K562 (cell line): ENCODE results near the gene SYNJ2. TPM values are rescaled to one million over a fixed set of nuclear protein-coding genes. Genes with fewer than 3 reads are reported as not detected.
A peak's percentile ranks its signal among the peaks of the same experiment; 100 is the strongest.

Source experiments
- ATAC-seq: fragments of 200-7000 bp; cut with Tn5 transposase; 3 replicates; pipeline ENCODE4 v1.9.1; 2020; ENCODE audit warnings: moderate library complexity
- BruUV-seq: library from RNA; stranded (reverse); fragments of 400-500 nt; replicated peaks from 2 replicates; lab custom pipeline; 2021; lab: Mats Ljungman, UMichigan
- CTCF ChIA-PET: fragments of 300-600 bp; formaldehyde crosslinking; extraction: SDS; loops from one replicate; lab custom pipeline; 2021; ENCODE audit warnings: low intra/inter-chr PET ratio; lab: Yijun Ruan, JAX
- POLR2A ChIA-PET: fragments of 300-600, 350-650 bp; sonication (Branson Sonifier 250); formaldehyde crosslinking; extraction: SDS; loops from one replicate; lab custom pipeline; 2021; ENCODE audit warnings: antibody characterized with exemption, inconsistent platforms; lab: Yijun Ruan, JAX
- DNase-seq, 4 experiments: peaks; one replicate each; pipeline versions ENCODE4 v3.0.0 to v3.0.0-alpha.2; 2011 to 2018; ENCODE audit warnings: low spot score in 3 of 4, mixed read lengths in 3 of 4; ENCODE audit errors: extremely low read depth in 1 of 4
- FAIRE-seq: peaks from 2 replicates; lab custom pipeline; 2011; peaks lifted over from hg19 to GRCh38; lab: Jason Lieb, UNC
- H2AFZ ChIP-seq: 2 replicates; pipeline ENCODE4 v1.6.0; 2011; ENCODE audit warnings: low read depth, low read length, control low read depth, inconsistent platforms
- H3K27ac ChIP-seq: fragments of 200-600 bp; 3 replicates; pipeline ENCODE4 v1.8.0; 2011; ENCODE audit warnings: low read depth, mild to moderate bottlenecking, control low read depth, inconsistent platforms, low read length, moderate library complexity, mixed read lengths; ENCODE audit errors: extremely low read depth
- H3K27me3 ChIP-seq, 2 experiments: fragments of 300-600 bp in 1 of 2; 2 replicates in 1 of 2; 3 replicates in 1 of 2; pipeline versions ENCODE4 v1.6.0 to v1.8.0; 2011; ENCODE audit warnings: inconsistent platforms in 2 of 2, low read length in 2 of 2, mild to moderate bottlenecking in 1 of 2, mixed read lengths in 1 of 2, moderate library complexity in 1 of 2; ENCODE audit not compliant: control insufficient read depth in 2 of 2, insufficient read depth in 2 of 2
- H3K36me3 ChIP-seq: fragments of 300-600 bp; 3 replicates; pipeline ENCODE4 v1.8.0; 2011; ENCODE audit warnings: mild to moderate bottlenecking, low read length, inconsistent platforms; ENCODE audit not compliant: control insufficient read depth, insufficient read depth
- H3K4me1 ChIP-seq, 2 experiments: fragments of 200-600 bp in 1 of 2; replicated peaks in 1 of 2; 2 replicates in 1 of 2; 3 replicates in 1 of 2; pipeline versions ENCODE4 v1.5.1 to v1.8.0; 2011; ENCODE audit warnings: inconsistent platforms in 2 of 2, low read length in 2 of 2, mild to moderate bottlenecking in 1 of 2, mixed read lengths in 1 of 2, moderate library complexity in 1 of 2; ENCODE audit not compliant: control insufficient read depth in 2 of 2, insufficient read depth in 2 of 2
- H3K4me2 ChIP-seq: 2 replicates; pipeline ENCODE4 v1.6.1; 2011; ENCODE audit warnings: low read length, control low read depth, inconsistent platforms, mixed read lengths; ENCODE audit not compliant: insufficient read depth
- H3K4me3 ChIP-seq: fragments of 200-600 bp; sonication (generic), shearing (Covaris generic); 2 replicates; pipeline ENCODE4 v1.5.1; 2016; ENCODE audit warnings: control low read depth, inconsistent platforms
- H3K79me2 ChIP-seq: fragments of 200-600 bp; 3 replicates; pipeline ENCODE4 v1.8.0; 2011; ENCODE audit warnings: low read length, inconsistent platforms; ENCODE audit not compliant: control insufficient read depth, insufficient read depth
- H3K9ac ChIP-seq, 2 experiments: 2 replicates each; pipeline versions ENCODE4 v1.6.0 to v1.6.1; 2011; ENCODE audit warnings: low read depth in 2 of 2, low read length in 2 of 2, control low read depth in 1 of 2, inconsistent platforms in 1 of 2, mild to moderate bottlenecking in 1 of 2, mixed read lengths in 1 of 2; ENCODE audit not compliant: insufficient read depth in 1 of 2
- H3K9me1 ChIP-seq: one replicate; pipeline ENCODE4 v1.6.0; 2011; ENCODE audit warnings: inconsistent platforms, mild to moderate bottlenecking, low read length, moderate library complexity; ENCODE audit not compliant: control insufficient read depth, insufficient read depth
- H3K9me3 ChIP-seq: replicated peaks from 2 replicates; pipeline ENCODE4 v1.5.1; 2011; ENCODE audit warnings: low read depth, low read length, inconsistent platforms; ENCODE audit not compliant: control insufficient read depth, insufficient read depth
- H4K20me1 ChIP-seq: replicated peaks from 2 replicates; pipeline ENCODE4 v1.6.1; 2011; ENCODE audit warnings: low read length, inconsistent platforms, mixed read lengths; ENCODE audit not compliant: control insufficient read depth, insufficient read depth
- NR2C1 ChIP-seq, 2 experiments: fragments of 450-650 bp; IDR thresholded peaks; 2 replicates each; pipeline ENCODE4 v1.6.1; 2017; ENCODE audit warnings: mild to moderate bottlenecking in 2 of 2, antibody characterized with exemption in 1 of 2, inconsistent platforms in 1 of 2, missing compliant biosample characterization in 1 of 2, missing genetic modification characterization in 1 of 2
- NR2C2 ChIP-seq, 2 experiments: fragments of 200-800 bp in 1 of 2; sonication (Bioruptor generic) in 1 of 2; sonication (generic) in 1 of 2; formaldehyde crosslinking in 1 of 2; IDR thresholded peaks; 2 replicates each; pipeline versions ENCODE4 v1.6.1 to v1.8.0; 2016 to 2022; ENCODE audit warnings: mild to moderate bottlenecking in 1 of 2, missing compliant biosample characterization in 1 of 2, missing genetic modification characterization in 1 of 2, missing genetic modification reagents in 1 of 2
- ZNF133 ChIP-seq: fragments of 250-450 bp; sonication (Bioruptor Pico); IDR thresholded peaks from 2 replicates; pipeline ENCODE4 v1.4.0; 2020; ENCODE audit warnings: mild to moderate bottlenecking
- ZNF239 ChIP-seq: fragments of 250-450 bp; sonication (Bioruptor Pico); IDR thresholded peaks from 2 replicates; pipeline ENCODE4 v1.4.0; 2020; ENCODE audit warnings: mild to moderate bottlenecking
- WGBS: fragments of 100-300 bp; shearing (Covaris generic); methylation state at CpG from one replicate; pipeline ENCODE4 v1.1.6; 2016; ENCODE audit warnings: low coverage, mixed read lengths; ENCODE audit not compliant: insufficient coverage; ENCODE audit errors: missing lambda C conversion rate; 5-methylcytosine and 5-hydroxymethylcytosine counted together
- in situ Hi-C: fragments of 300-500 bp; cut with MboI; formaldehyde crosslinking; loops from 4 replicates; pipeline ENCODE4 v1.15.0; 2018; ENCODE audit warnings: inconsistent platforms, mixed read lengths
- intact Hi-C: fragments of 100-400 bp; cut with micrococcal nuclease; formaldehyde crosslinking; loops from 2 replicates; pipeline ENCODE4 v1.14.2; 2022
- polyA plus RNA-seq, 8 experiments: library from polyadenylated mRNA; depleted of rRNA in 4 of 8; stranded (reverse) in 5 of 8; unstranded in 3 of 8; fragments of >200 nt; fragmentation: Nextera tagmentation in 2 of 8; fragmentation: Illumina TruSeq in 1 of 8; extraction: Ambion mirVana in 2 of 8; extraction: Trizol in 1 of 8; gene quantifications; 2 replicates each; pipeline versions ENCODE4 v1.2.1 to v1.2.3, GENCODE V29; 2011 to 2014; ENCODE audit warnings: inconsistent platforms in 1 of 8, missing spikeins in 1 of 8
- total RNA-seq, 7 experiments: library from RNA; depleted of rRNA in 6 of 7; stranded (reverse); fragments of >200 nt in 6 of 7; fragmentation: Illumina TruSeq in 2 of 7; extraction: Trizol in 2 of 7; gene quantifications; 2 replicates each; pipeline versions ENCODE4 v1.2.1 to v1.2.3, GENCODE V29; 2011 to 2021; ENCODE audit warnings: low replicate concordance in 1 of 7

Gene SYNJ2
- total and polyA plus RNA-seq, 9 of the 15 experiments (the other 6 are each of a cell fraction or from before 2014, with no cell fraction given): 3.0 to 27.7 (median 17.8) TPM

DNA sequence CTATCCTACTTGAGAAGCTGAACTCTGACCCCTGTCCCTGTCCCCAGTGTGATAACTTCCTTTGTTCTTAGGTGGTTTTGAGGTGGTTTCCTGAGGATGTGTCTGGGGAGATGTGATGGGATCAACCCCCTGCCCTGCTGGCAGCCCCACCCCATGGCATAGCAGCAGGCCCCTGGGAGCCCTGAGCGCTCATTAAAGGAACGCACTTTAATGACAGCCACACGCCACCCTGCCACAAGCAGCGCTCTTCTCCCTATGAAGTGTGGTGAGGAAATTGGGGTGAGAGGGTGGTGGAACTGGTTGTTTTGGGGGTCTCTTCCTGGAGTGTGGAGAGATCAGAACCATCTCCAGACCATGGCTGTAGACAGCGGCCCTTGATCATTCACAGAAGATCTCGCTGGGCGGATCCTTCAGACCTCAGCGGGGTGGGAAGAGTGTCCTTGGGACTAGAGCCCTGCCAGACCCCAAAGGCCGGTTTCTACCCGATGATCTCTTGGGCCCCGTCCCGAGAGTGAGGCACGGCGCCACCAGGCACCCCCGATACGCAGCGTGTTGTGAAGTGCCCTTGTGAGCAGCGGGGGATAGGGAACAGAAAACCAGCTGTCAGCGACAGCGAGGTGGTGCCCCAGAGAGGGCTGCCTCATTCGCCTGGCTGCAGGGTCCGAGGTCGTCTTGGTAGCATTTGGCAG lies 45.4 kb downstream of the SYNJ2 start:
- Histone ChIP-seq H3K4me3 (no peak overlapping the region), H3K4me1 (peaks cover 31 to 45% of the 10 kb centered on the region in 2 experiments), H3K9ac (peak overlapping the region in 1 of 2 experiments; percentile 58; a peak in 2 of 4 replicates), H4K20me1 (peaks cover 8% of the 10 kb centered on the region; the same call in 1 of the 2 replicates), H3K79me2 (peaks cover 4% of the 10 kb centered on the region; the same call in 1 of the 3 replicates), H3K27ac (no peak overlapping the region), H3K27me3 (no peaks in the 10 kb centered on the region), H3K9me3 (no peaks in the 10 kb centered on the region), H3K4me2 (no peak overlapping the region), H3K9me1 (no peaks in the 10 kb centered on the region), H2AFZ (no peak overlapping the region), H3K36me3 (peaks cover 8% of the 10 kb centered on the region; the same call in 2 of the 3 replicates)
- no TSS peak for BruUV-seq
- CTCF ChIA-PET: no interaction called here
- TF ChIP-seq NR2C2 (CRISPR knock-in tag; IDR thresholded peaks at IDR 0.05): no peak; the same call in 1 of the 2 replicates
- peak; percentile 63; the same call in 1 of the 2 replicates for TF ChIP-seq NR2C2 (tag; IDR thresholded peaks at IDR 0.05)
- no peak for TF ChIP-seq ZNF133
- no peak for TF ChIP-seq NR2C1 (IDR thresholded peaks at IDR 0.05)
- 0 out of 2 replicates have a peak, but pooled peaks have one; percentile 32 for TF ChIP-seq NR2C1 (tag; IDR thresholded peaks at IDR 0.05)
- no peak for TF ChIP-seq ZNF239 (CRISPR knock-in tag)
- no peak for DNase-seq
- POLR2A ChIA-PET: no interaction called here
- intact Hi-C loops (loop anchor here (5.0 kb wide), 1 partner anchor 45 kb away; no protein-coding TSS in a partner anchor), in situ Hi-C loops (no loop called here)
- FAIRE-seq: no peak
- 92% methylated on average over 23 of the region's 23 CpGs for WGBS
- no peak for ATAC-seq
